Parathyroid adenoma (tissue), 2 donors: ENCODE measurements around the gene DLGAP1.

Experiments
- H2AFZ ChIP-seq: fragments of 300-600 bp; sonication (generic); one replicate; pipeline ENCODE4 v1.7.0; 2017; ENCODE audit warnings: antibody characterized with exemption, mild to moderate bottlenecking
- H3K27ac ChIP-seq: fragments of 300-600 bp; sonication (generic); one replicate; pipeline ENCODE4 v1.7.0; 2017
- H3K27me3 ChIP-seq: fragments of 300-600 bp; sonication (generic); one replicate; pipeline ENCODE4 v1.7.0; 2017; ENCODE audit warnings: low read length; ENCODE audit not compliant: control insufficient read depth, insufficient read depth
- H3K36me3 ChIP-seq: fragments of 300-600 bp; sonication (generic); one replicate; pipeline ENCODE4 v1.7.0; 2017; ENCODE audit warnings: low read length; ENCODE audit not compliant: control insufficient read depth, insufficient read depth
- H3K4me1 ChIP-seq: fragments of 300-600 bp; sonication (generic); one replicate; pipeline ENCODE4 v1.7.0; 2017; ENCODE audit warnings: control low read depth
- H3K4me2 ChIP-seq: fragments of 300-600 bp; sonication (generic); one replicate; pipeline ENCODE4 v1.7.0; 2017; ENCODE audit warnings: low read length
- H3K4me3 ChIP-seq: fragments of 300-600 bp; sonication (generic); one replicate; pipeline ENCODE4 v1.7.0; 2017; ENCODE audit warnings: low read depth, low read length
- H3K79me2 ChIP-seq: fragments of 300-600 bp; sonication (generic); one replicate; pipeline ENCODE4 v1.7.0; 2017; ENCODE audit warnings: control low read depth
- H3K9ac ChIP-seq: fragments of 300-600 bp; sonication (generic); one replicate; pipeline ENCODE4 v1.7.0; 2017; ENCODE audit warnings: mild to moderate bottlenecking
- H3K9me3 ChIP-seq: fragments of 300-600 bp; sonication (generic); one replicate; pipeline ENCODE4 v1.7.0; 2017; ENCODE audit warnings: low read length; ENCODE audit not compliant: control insufficient read depth
- CTCF ChIP-seq: fragments of 300-600 bp; sonication (generic); IDR thresholded peaks from one replicate; pipeline ENCODE4 v1.7.0; 2017; ENCODE audit warnings: antibody characterized with exemption, mild to moderate bottlenecking
- donor health status: primary hyperparathyroidism.

Gene DLGAP1

DNA sequence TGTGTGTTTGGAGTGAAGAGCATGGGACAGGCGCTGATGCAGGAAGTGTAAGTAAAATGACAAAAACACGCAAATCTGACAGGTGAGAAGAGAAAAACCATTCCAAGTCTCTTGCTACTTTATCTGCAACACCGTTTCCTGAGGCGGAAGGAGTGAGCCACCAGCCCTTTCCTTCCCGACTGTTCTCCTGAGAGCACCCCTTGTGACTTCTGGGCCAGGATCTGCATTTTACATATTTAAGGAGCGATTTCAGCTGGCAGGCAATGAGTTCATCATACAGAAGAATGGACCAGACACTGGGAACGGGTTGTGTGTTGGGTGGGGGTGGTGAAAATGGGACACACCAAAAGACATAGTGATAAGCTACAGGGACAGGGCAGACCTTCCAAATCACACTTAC lies 727.8 kb downstream of the DLGAP1 start:
- Histone ChIP-seq H2AFZ (no peak overlapping the region), H3K79me2 (no peaks in the 10 kb centered on the region), H3K27ac (no peak overlapping the region), H3K4me2 (no peak overlapping the region), H3K27me3 (no peaks in the 10 kb centered on the region), H3K4me1 (no peaks in the 10 kb centered on the region), H3K36me3 (no peaks in the 10 kb centered on the region), H3K9me3 (no peaks in the 10 kb centered on the region), H3K4me3 (no peak overlapping the region), H3K9ac (no peak overlapping the region)
- TF ChIP-seq CTCF: no peak

DNA sequence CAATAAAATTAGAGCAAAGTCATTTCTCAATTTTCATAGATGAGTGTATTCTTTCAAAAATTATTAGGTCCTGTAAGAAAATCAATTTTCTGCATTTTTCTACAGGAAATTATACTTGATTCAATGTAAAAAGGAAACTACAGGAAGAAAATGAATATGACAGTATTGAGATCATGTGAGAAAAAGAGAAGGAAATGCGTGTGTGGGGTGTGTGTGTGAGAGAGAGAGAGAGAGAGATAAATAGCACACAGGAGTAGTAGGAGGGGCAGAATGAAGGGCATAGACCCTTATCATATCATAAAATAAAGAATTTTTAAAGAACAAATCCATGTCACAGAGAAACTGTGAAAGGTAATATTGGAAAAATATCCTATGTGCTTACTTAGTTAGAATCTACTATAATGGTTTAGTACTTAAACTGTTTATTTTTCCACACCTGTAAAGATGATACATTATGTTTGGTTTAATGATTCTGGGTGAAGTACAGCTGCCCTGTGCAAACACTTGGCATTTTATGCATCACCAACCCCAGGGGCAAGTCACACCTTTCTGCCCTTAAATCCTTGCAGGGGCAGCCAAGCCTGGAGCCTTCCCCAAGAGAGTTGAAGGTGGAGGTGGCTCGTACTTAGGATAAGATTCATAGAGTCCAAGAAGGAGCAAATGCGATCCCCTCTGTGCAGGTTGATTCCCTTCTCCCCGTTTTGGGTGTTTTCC lies 728.7 kb downstream of the DLGAP1 start:
- H3K27ac ChIP-seq: no peak overlapping the region
- H3K27me3 ChIP-seq: no peaks in the 10 kb centered on the region
- no peak overlapping the region for H3K4me2 ChIP-seq
- no peak overlapping the region for H3K9ac ChIP-seq
- H3K36me3 ChIP-seq: no peaks in the 10 kb centered on the region
- no peaks in the 10 kb centered on the region for H3K79me2 ChIP-seq
- TF ChIP-seq CTCF: no peak
- H3K4me1 ChIP-seq: no peaks in the 10 kb centered on the region
- no peaks in the 10 kb centered on the region for H3K9me3 ChIP-seq
- no peak overlapping the region for H3K4me3 ChIP-seq
- no peak overlapping the region for H2AFZ ChIP-seq

DNA sequence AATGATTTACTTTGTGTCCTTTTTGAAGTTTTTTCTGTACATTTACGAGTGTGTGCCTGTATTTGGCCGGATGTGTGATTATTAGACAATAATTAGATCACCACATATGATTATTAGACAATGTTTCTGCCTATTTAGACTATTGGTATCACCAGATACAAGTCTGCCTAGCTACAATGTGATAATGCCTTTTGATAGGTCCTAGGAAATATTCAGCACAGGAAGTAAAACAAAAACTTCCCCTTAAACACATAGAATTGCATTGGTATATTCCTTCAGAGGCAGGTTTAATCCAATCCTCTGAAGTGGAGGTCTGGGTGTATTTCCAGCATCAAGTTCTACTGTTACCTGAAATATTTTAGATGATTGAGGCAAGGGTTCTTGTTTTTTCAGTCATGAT lies 730.0 kb downstream of the DLGAP1 start:
- Histone ChIP-seq H3K4me2 (no peak overlapping the region), H3K4me1 (no peaks in the 10 kb centered on the region), H3K79me2 (no peaks in the 10 kb centered on the region), H3K4me3 (no peak overlapping the region), H3K9ac (no peak overlapping the region), H3K9me3 (no peaks in the 10 kb centered on the region), H3K36me3 (no peaks in the 10 kb centered on the region), H2AFZ (no peak overlapping the region), H3K27ac (no peak overlapping the region), H3K27me3 (no peaks in the 10 kb centered on the region)
- TF ChIP-seq CTCF: no peak

DNA sequence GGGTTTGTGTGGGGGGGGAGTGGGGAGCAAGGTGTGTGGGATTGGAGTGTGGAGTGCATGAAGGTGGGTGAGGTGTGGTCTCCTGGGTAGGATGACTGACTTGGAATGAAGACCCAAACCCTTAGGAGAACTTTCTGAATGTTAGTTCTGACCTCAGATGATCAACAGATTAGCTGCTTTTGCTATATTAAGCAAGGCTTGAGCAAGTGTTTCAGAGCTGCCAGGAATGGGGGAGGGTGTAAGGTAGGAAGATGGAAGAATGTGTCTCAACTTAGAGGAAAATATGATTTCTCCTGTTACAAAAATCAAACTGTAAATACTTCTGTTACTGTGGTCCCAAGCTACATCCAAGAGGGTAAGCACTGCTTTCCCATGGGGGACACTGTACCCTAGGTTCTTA lies 731.6 kb downstream of the DLGAP1 start:
- H3K4me3 ChIP-seq: no peak overlapping the region
- H3K4me1 ChIP-seq: no peaks in the 10 kb centered on the region
- no peaks in the 10 kb centered on the region for H3K9me3 ChIP-seq
- no peak overlapping the region for H3K27ac ChIP-seq
- H3K4me2 ChIP-seq: no peak overlapping the region
- no peaks in the 10 kb centered on the region for H3K36me3 ChIP-seq
- no peak for TF ChIP-seq CTCF
- no peak overlapping the region for H3K9ac ChIP-seq
- H3K27me3 ChIP-seq: no peaks in the 10 kb centered on the region
- no peaks in the 10 kb centered on the region for H3K79me2 ChIP-seq
- no peak overlapping the region for H2AFZ ChIP-seq
